ENCODE results near the gene TBX1. TPM values are rescaled to one million over a fixed set of nuclear protein-coding genes. Genes with fewer than 3 reads are reported as not detected.

The TBX1 gene
- polyA plus RNA-seq, 4 donors = 0.23 to 0.41 (median 0.35) TPM

DNA sequence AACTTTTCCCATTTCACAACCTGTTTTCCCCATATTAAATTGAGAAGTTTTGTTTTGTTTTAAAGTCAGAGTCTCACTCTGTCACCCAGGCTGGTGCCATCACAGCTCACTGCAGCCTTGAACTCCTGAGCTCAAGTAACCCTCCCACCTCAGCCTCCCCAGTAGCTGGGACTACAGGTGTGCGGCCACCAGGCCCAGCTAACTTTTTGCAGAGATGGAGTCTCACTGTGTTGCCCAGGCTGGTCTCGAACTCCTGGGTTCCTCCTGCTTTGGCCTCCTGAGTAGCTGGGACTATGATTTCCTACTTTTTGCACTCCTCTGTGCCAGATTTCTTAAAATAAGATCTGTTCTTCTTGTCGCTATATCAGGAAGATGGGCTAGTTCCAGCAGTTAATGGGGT is 49.2 kb downstream of the TBX1 start:
- DNase-seq (ENCODE audit: low read depth in 4 of 4, low spot score in 2 of 4) = no peak

- DNase-seq (ENCODE audit: low read depth in 4 of 4, low spot score in 2 of 4) = no peak
Measured at GRCh38 chr22:19810381-19811201, 50.0 kb downstream of the TBX1 start.

DNA sequence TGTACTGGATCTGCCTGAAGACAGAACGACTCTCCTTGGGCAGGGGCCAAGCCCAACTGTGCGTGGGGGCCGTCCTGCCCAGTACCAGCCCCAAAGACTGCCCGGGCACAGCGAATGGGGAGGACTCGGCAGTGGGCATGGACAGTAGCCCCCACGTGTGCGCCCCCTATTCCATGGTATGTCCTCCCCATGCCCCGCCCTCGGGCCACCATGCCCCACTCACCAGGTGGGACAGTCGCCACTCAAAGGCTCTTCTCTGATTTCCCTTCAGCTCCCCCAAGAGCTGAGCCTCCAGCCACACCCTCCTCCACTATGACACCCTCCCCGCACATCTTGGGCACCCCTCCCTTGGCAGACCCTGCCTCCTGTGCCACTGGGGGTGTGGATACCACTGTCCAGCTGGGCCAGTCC is 50.6 kb downstream of the TBX1 start:
- no peak for DNase-seq (ENCODE audit: low read depth in 4 of 4, low spot score in 2 of 4)

- no peak for DNase-seq (ENCODE audit: low read depth in 4 of 4, low spot score in 2 of 4)
Measured at GRCh38 chr22:19811811-19812771, 51.5 kb downstream of the TBX1 start.

- no peak for DNase-seq (ENCODE audit: low read depth in 4 of 4, low spot score in 2 of 4)
Measured at GRCh38 chr22:19812910-19813309, 52.3 kb downstream of the TBX1 start.

GRCh38 chr22:19814428-19814827 is 53.9 kb downstream of the TBX1 start:
- no peak for DNase-seq (ENCODE audit: low read depth in 4 of 4, low spot score in 2 of 4)

GRCh38 chr22:19815093-19815822 is 54.7 kb downstream of the TBX1 start:
- no peak for DNase-seq (ENCODE audit: low read depth in 4 of 4, low spot score in 2 of 4)

- DNase-seq (ENCODE audit: low read depth in 4 of 4, low spot score in 2 of 4) = no peak
Measured at GRCh38 chr22:19815823-19816290, 55.3 kb downstream of the TBX1 start.

DNA sequence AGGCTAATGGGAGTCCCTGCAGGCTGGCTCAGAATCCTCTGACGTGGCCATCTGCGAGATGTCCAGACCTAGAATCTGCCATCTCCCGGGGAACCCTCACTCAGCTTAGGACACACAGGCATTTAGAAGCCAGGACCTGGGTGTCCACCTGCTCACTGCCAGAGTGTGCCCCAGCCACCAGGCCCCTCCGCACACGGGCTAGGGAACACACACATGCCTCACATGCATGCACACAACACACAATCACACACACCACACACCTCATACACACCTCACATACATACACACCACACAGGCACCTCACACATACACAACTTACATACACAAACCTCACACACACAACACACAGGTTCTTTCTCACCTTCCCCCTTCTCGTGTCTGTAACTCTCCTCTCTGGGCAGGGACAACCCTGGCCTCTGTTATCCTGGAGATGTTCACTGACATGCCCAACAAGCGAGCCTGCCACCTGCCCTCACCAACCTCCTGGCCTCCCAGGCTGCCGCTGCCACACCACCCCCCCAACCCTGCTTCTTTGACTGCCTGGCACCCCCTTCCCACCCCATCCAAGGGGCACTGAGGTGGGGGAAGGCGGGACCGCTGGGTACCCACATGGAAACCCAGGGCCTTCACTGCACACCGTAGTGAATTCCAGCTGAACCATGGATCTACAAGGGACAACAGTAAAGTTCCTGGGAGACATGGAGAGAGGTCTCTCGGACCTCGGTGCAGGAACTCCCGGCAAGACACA is 56.0 kb downstream of the TBX1 start:
- DNase-seq (ENCODE audit: low read depth in 4 of 4, low spot score in 2 of 4) = no peak

Other genes with a start within 250 kb of the TBX1 start
- 10 to 100 TPM; 20.4 to 51.8 (median 33.8) TPM for gene CLDN5, start 236.4 kb upstream of the TBX1 start, polyA plus RNA-seq (ENCODE audit: insufficient read length in 4 of 4)
- 10 to 100 TPM; 32.5 to 38.3 (median 35.1) TPM for gene SEPTIN5, start 46.3 kb upstream of the TBX1 start, polyA plus RNA-seq (ENCODE audit: insufficient read length in 4 of 4)
- 1 to 10 TPM; 3.0 to 6.5 (median 4.2) TPM for gene GP1BB, start 37.2 kb upstream of the TBX1 start, polyA plus RNA-seq (ENCODE audit: insufficient read length in 4 of 4)
- gene GNB1L, start 94.1 kb downstream of the TBX1 start, polyA plus RNA-seq (ENCODE audit: insufficient read length in 4 of 4) = 1 to 10 TPM; 2.8 to 6.6 (median 5.3) TPM
- gene RTL10, start 94.1 kb downstream of the TBX1 start, polyA plus RNA-seq (ENCODE audit: insufficient read length in 4 of 4) = 10 to 100 TPM; 18.2 to 31.4 (median 22.8) TPM
- 100 to 1,000 TPM; 103 to 157 (median 124) TPM for gene COMT, start 181.0 kb downstream of the TBX1 start, polyA plus RNA-seq (ENCODE audit: insufficient read length in 4 of 4)
- gene TXNRD2, start 181.0 kb downstream of the TBX1 start, polyA plus RNA-seq (ENCODE audit: insufficient read length in 4 of 4) = 10 to 100 TPM; 23.0 to 35.8 (median 29.3) TPM